Measurements from ENCODE around the gene SBF2.

- TF ChIP-seq, protein P1, sequence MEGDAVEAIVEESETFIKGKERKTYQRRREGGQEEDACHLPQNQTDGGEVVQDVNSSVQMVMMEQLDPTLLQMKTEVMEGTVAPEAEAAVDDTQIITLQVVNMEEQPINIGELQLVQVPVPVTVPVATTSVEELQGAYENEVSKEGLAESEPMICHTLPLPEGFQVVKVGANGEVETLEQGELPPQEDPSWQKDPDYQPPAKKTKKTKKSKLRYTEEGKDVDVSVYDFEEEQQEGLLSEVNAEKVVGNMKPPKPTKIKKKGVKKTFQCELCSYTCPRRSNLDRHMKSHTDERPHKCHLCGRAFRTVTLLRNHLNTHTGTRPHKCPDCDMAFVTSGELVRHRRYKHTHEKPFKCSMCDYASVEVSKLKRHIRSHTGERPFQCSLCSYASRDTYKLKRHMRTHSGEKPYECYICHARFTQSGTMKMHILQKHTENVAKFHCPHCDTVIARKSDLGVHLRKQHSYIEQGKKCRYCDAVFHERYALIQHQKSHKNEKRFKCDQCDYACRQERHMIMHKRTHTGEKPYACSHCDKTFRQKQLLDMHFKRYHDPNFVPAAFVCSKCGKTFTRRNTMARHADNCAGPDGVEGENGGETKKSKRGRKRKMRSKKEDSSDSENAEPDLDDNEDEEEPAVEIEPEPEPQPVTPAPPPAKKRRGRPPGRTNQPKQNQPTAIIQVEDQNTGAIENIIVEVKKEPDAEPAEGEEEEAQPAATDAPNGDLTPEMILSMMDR (IDR thresholded peaks at IDR 0.05 in 4 of 5, conservative IDR thresholded peaks at IDR 0.05 in 1 of 5), result no peak
- TF ChIP-seq POLR2A (IDR thresholded peaks at IDR 0.05), result no peak
These were observed 541.0 kb downstream of the SBF2 start for GRCh38 chr11:9753021-9753420.

Measured in gastrocnemius medialis (tissue), 4 donors.